Gastroesophageal sphincter (tissue), 3 donors: ENCODE results near the gene PCDH9.

Source experiments
- EP300 ChIP-seq: sonication (generic); formaldehyde crosslinking; IDR thresholded peaks from one replicate; pipeline ENCODE4 v1.6.1; 2017; ENCODE audit warnings: antibody characterized with exemption, mild to moderate bottlenecking
- POLR2AphosphoS5 ChIP-seq: sonication (generic); formaldehyde crosslinking; IDR thresholded peaks from one replicate; pipeline ENCODE4 v1.6.1; 2017; ENCODE audit warnings: antibody characterized with exemption
- TF ChIP-seq, protein P1 (sequence below), 4 experiments: fragments of 200-600 bp in 2 of 4; fragments of 450-650 bp in 2 of 4; sonication (generic) in 1 of 4; IDR thresholded peaks; one replicate each; pipeline ENCODE4 v1.5.1; 2017 to 2019; ENCODE audit warnings: antibody characterized with exemption in 4 of 4, mild to moderate bottlenecking in 2 of 4, moderate library complexity in 2 of 4

- no peak for TF ChIP-seq POLR2AphosphoS5
- no peak for TF ChIP-seq EP300
- TF ChIP-seq, protein P1, sequence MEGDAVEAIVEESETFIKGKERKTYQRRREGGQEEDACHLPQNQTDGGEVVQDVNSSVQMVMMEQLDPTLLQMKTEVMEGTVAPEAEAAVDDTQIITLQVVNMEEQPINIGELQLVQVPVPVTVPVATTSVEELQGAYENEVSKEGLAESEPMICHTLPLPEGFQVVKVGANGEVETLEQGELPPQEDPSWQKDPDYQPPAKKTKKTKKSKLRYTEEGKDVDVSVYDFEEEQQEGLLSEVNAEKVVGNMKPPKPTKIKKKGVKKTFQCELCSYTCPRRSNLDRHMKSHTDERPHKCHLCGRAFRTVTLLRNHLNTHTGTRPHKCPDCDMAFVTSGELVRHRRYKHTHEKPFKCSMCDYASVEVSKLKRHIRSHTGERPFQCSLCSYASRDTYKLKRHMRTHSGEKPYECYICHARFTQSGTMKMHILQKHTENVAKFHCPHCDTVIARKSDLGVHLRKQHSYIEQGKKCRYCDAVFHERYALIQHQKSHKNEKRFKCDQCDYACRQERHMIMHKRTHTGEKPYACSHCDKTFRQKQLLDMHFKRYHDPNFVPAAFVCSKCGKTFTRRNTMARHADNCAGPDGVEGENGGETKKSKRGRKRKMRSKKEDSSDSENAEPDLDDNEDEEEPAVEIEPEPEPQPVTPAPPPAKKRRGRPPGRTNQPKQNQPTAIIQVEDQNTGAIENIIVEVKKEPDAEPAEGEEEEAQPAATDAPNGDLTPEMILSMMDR (IDR thresholded peaks at IDR 0.05): no peak
Measured at GRCh38 chr13:66703597-66703996, 526.5 kb downstream of the PCDH9 start.
